HG03571 (cell line): ENCODE measurements around the gene CTBP2.

Experiments used
- ATAC-seq: cut with Tn5 transposase; IDR thresholded peaks from one replicate; pipeline ENCODE4 v1.9.1; 2021; ENCODE audit not compliant: unreplicated experiment

Gene CTBP2

GRCh38 chr10:125026036-125026931 lies 134.1 kb downstream of the CTBP2 start:
- no peak for ATAC-seq

DNA sequence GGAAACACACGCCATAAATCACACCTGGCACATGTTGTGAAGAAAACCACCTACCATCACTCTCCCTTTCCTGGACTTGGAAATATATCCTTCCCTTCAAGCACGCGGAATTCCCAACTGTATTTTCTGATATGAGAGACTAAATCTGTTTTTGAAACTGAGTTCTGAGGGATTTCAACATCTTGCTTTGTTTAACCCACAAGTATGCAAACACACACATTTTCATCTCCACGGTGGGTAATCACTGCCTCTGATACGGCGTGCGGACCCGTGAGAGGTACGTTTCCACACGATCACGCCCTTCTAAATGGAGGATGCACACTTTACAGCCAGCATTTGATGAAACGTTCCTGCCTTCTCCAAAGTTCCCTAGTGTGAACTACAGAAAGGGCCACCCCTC lies 135.0 kb downstream of the CTBP2 start:
- no peak for ATAC-seq

GRCh38 chr10:125024497-125025234 lies 135.7 kb downstream of the CTBP2 start:
- no peak for ATAC-seq

DNA sequence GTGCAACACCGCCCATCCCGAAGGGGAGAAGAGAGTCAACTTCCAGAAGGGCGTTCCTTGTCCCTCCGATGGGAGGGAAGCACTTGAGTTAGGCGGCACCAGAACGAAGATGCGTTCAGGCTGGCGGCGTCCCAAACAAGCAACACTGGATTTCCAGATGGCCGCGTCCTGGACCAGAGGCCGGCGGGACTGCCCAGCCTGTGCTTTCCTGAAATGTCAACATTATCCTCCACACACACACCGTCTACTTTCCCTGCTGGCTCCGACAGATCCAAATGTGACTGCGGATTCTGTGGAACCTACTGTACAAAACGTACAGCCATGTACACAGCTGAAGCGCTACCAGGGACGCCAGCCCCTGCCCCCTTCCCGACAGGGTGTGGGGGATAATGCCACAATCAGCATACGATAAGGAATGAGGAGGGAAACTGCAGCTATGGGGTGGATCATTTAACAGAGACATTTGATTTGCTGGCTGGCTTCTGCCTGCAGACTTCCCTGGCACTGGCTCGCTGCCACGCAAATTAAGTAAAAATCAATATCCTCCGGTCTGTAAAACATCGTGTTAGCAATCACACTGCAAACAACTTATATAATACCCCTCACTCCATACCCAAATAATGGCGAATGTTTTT lies 136.4 kb downstream of the CTBP2 start:
- no peak for ATAC-seq

DNA sequence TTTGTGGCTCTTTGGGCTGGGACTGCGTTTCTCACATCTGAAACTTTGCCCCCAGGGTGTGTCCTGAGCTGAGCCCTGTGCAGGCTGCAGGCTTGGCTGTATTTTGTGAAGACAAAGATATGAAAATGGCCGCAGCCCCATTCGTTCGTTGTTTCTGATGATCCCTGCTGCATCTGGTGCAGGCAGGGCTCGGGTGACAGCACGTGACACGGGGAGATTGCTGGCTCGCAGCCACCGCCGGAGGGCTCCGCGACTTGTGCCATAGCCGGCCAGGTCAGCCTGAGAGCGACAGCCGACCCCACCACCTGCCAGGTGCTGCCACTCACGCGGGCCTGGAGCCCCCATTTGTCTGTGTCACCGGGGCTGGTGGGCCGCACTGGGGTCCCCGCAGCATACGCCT lies 137.1 kb downstream of the CTBP2 start:
- ATAC-seq, result no peak

DNA sequence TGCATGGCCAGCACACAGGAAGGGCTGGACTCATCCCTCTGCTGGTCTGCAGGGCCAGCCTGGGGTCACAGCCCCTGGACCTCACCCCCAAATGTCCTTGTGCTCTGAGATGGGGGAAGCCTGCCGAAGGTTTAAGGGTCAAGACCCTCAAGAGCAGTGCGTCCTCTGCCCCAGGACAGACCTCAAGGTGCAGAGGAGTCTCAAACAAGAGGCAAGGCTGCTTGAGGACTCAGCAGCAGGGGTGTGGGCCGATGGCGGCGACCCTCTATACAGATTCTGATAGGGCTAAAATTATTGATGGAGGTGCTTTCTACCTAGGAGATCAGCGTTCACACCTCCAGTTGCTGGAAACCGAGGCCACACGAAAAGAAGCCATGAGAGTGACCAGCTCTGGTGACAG lies 137.7 kb downstream of the CTBP2 start:
- ATAC-seq, result no peak

GRCh38 chr10:125021686-125022344 lies 138.5 kb downstream of the CTBP2 start:
- no peak for ATAC-seq

GRCh38 chr10:125020871-125021270 lies 139.5 kb downstream of the CTBP2 start:
- ATAC-seq, result no peak

GRCh38 chr10:125020386-125020785 lies 140.0 kb downstream of the CTBP2 start:
- no peak for ATAC-seq

- no peak for ATAC-seq
These were observed 141.7 kb downstream of the CTBP2 start for GRCh38 chr10:125018576-125019143.

DNA sequence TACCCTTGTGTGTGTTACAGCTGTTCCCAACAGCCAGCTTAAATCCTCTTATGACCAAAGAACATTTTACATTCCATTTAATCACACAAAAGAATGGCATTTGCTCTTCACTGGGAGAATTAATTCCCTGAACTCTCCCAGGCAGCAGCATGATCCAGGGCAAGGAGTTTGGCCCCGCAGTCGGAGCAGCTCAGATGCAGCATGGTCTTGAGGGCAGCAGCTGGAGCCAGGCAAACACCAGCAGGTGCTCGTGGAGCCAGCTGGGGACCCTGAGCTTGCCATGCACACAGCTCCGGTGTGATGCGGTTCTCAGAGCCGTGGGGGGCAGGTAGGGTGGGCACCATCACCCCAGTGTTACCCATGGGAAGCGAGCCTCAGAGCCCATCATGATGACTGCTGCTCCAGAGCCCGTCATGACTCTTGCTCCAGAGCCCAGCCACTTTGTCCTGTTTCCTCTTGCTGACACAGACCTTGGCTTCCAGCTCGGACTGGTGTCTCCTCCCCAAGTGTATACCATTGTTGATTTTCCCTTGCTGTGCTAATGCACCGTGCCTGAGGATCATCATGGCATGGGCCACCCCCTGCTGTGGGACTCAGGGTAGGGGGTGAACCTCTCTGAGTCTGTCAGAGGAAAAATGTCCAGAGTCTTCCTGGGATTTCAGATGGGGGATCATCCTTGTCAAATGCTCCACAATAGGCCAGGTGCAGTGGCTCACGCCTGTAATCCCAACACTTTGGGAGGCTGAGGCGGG lies 142.6 kb downstream of the CTBP2 start:
- ATAC-seq, result no peak

GRCh38 chr10:125016611-125017202 lies 143.7 kb downstream of the CTBP2 start:
- no peak for ATAC-seq

DNA sequence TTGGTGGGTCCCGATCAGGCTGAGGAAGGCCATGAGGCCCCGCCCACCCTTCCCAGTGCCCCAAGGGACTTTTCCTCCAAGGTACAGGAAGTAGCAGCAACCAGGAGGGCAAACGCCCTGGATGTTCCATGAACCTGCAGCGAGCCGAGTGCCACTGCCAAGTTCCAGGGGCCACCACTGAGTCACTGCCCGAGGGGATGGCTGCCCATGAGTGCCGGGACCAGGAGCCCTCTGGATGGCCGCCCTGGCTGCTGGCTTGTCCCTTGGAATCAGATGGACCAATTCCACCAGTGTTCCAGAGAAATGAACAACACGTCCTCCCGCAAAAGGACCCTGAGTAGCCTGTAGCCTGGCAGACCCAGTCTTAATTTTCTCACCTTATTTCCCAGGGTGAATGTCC lies 144.2 kb downstream of the CTBP2 start:
- ATAC-seq, result no peak

DNA sequence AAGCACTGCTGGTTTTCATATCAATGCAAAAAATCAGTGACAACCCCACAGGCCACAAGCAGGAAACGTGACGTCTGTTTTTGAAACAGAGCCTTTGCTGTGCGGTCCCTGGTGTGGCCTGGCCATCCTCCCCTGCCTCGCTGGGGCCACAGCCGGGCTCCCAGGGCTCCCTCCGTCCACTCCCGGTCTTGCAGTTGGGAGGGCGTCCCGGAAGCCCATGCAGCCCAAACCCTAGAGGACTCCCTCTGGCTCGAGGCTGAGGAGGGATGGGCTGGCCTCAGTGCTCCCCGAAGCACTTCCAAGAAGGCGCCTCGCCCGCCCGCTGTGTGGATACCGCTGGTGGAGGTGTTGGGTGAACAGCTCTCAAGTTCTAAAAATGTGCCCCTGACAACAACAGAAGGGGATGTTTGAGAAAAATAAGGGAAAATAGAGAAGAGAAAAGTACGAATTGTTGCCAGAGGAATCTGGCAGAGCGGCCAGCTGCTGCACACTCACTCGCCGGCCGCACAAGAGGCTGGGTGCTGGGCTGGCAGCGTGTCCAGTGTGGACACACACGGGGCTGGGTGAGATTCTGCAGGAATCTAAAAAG lies 144.9 kb downstream of the CTBP2 start:
- ATAC-seq, result no peak

- ATAC-seq, result no peak
These were observed 145.5 kb downstream of the CTBP2 start for GRCh38 chr10:125014836-125015355.

- ATAC-seq, result no peak
These were observed 146.1 kb downstream of the CTBP2 start for GRCh38 chr10:125014086-125014830.

GRCh38 chr10:125013529-125013872 lies 146.9 kb downstream of the CTBP2 start:
- ATAC-seq, result no peak

- ATAC-seq, result no peak
These were observed 147.4 kb downstream of the CTBP2 start for GRCh38 chr10:125012851-125013528.
